Thyroid gland (tissue), 4 donors: ENCODE data around the gene PHEX. TPM values are rescaled to one million over a fixed set of nuclear protein-coding genes. Genes with fewer than 3 reads are reported as not detected.

Experiments used
- DNase-seq, 2 donors: peaks; one replicate each; pipeline ENCODE4 v3.0.0-alpha.2; 2019
- H3K27ac ChIP-seq, 3 donors: fragments of 200-600 bp; sonication (generic); 1 replicate in 2 of 3; 2 replicates in 1 of 3; pipeline ENCODE4 v1.5.1; 2016 to 2019; ENCODE audit warnings: mild to moderate bottlenecking in 1 of 3, moderate library complexity in 1 of 3
- H3K27me3 ChIP-seq: fragments of 200-600 bp; sonication (generic); one replicate; pipeline ENCODE4 v1.5.1; 2019
- H3K36me3 ChIP-seq, 2 donors: fragments of 200-600 bp; sonication (generic); one replicate each; pipeline ENCODE4 v1.5.1; 2016 to 2019
- H3K4me1 ChIP-seq, 2 donors: fragments of 200-600 bp; sonication (generic); one replicate each; pipeline ENCODE4 v1.5.1; 2017 to 2019
- H3K4me3 ChIP-seq, 3 donors: fragments of 200-600 bp; sonication (generic); replicated peaks in 1 of 3; 1 replicate in 2 of 3; 2 replicates in 1 of 3; pipeline ENCODE4 v1.5.1; 2016; ENCODE audit warnings: mild to moderate bottlenecking in 1 of 3
- H3K9me3 ChIP-seq: fragments of 200-600 bp; sonication (generic); one replicate; pipeline ENCODE4 v1.5.1; 2017
- CTCF ChIP-seq, 6 experiments: fragments of 200-600 bp in 3 of 6; fragments of 450-650 bp in 3 of 6; sonication (generic) in 3 of 6; IDR thresholded peaks; one replicate each; pipeline ENCODE4 v1.5.1; 2016 to 2019; ENCODE audit warnings: antibody characterized with exemption in 6 of 6, mild to moderate bottlenecking in 2 of 6, inconsistent platforms in 1 of 6, moderate library complexity in 1 of 6
- POLR2A ChIP-seq, 2 donors: fragments of 450-650 bp; IDR thresholded peaks; one replicate each; pipeline ENCODE4 v1.6.1; 2017; ENCODE audit warnings: antibody characterized with exemption in 2 of 2, mild to moderate bottlenecking in 2 of 2, moderate library complexity in 1 of 2
- WGBS, 2 donors: methylation state at CpG; one replicate each; pipeline ENCODE4 v1.1.5; 2017; 5-methylcytosine and 5-hydroxymethylcytosine counted together
- intact Hi-C: fragments of 100-400 bp; cut with DNase I; formaldehyde crosslinking; loops from one replicate; pipeline ENCODE4 v1.15.1; 2023
- total RNA-seq, 4 donors: library from RNA; depleted of rRNA; stranded (reverse); fragments of >200 nt; gene quantifications; one replicate each; pipeline ENCODE4 v1.2.3, GENCODE V29; 2016

PHEX gene
- total RNA-seq, 4 donors from 2014 or later, result 1.5 to 12.4 (median 5.2) TPM

GRCh38 chrX:22177950-22178515 is 145.9 kb downstream of the PHEX start:
- DNase-seq, result no peak
- TF ChIP-seq CTCF (IDR thresholded peaks at IDR 0.05) (no peak), POLR2A (IDR thresholded peaks at IDR 0.05) (no peak)
- H3K9me3 ChIP-seq, result no peaks in the 10 kb centered on the region
- intact Hi-C loops, result no loop called here
- no peak overlapping the region for H3K4me3 ChIP-seq
- WGBS, 2 donors, result 55 to 68% methylated on average over 7 of the region's 7 CpGs
- H3K36me3 ChIP-seq, result no peaks in the 10 kb centered on the region
- no peak overlapping the region for H3K27ac ChIP-seq
- H3K4me1 ChIP-seq, result no peaks in the 10 kb centered on the region
- no peaks in the 10 kb centered on the region for H3K27me3 ChIP-seq

GRCh38 chrX:22184096-22184495 is 152.0 kb downstream of the PHEX start:
- Histone ChIP-seq H3K27me3 (no peaks in the 10 kb centered on the region), H3K9me3 (no peaks in the 10 kb centered on the region), H3K4me1 (no peaks in the 10 kb centered on the region), H3K4me3 (no peak overlapping the region), H3K27ac (no peak overlapping the region), H3K36me3 (no peaks in the 10 kb centered on the region)
- intact Hi-C loops, result no loop called here
- 70 to 77% methylated on average over 2 of the region's 2 CpGs for WGBS, 2 donors
- no peak for TF ChIP-seq CTCF (IDR thresholded peaks at IDR 0.05)
- TF ChIP-seq POLR2A (IDR thresholded peaks at IDR 0.05), result no peak
- DNase-seq, result no peak

- intact Hi-C loops, result no loop called here
- no peak for DNase-seq
- no peaks in the 10 kb centered on the region for H3K27me3 ChIP-seq
- TF ChIP-seq CTCF (IDR thresholded peaks at IDR 0.05) (no peak), POLR2A (IDR thresholded peaks at IDR 0.05) (no peak)
- no peaks in the 10 kb centered on the region for H3K4me1 ChIP-seq
- H3K9me3 ChIP-seq, result no peaks in the 10 kb centered on the region
- H3K4me3 ChIP-seq, result no peak overlapping the region
- no peak overlapping the region for H3K27ac ChIP-seq
- 81 to 95% methylated on average over 2 of the region's 2 CpGs for WGBS, 2 donors
- H3K36me3 ChIP-seq, result no peaks in the 10 kb centered on the region
Measured at GRCh38 chrX:22186165-22186564, 154.0 kb downstream of the PHEX start.

- peak; percentile 59 to 64 for DNase-seq
- H3K27me3 ChIP-seq, result no peaks in the 10 kb centered on the region
- H3K9me3 ChIP-seq, result no peaks in the 10 kb centered on the region
- H3K27ac ChIP-seq, result no peak overlapping the region
- H3K4me3 ChIP-seq, result no peak overlapping the region
- intact Hi-C loops, result no loop called here
- no peak for TF ChIP-seq POLR2A (IDR thresholded peaks at IDR 0.05)
- peak; percentile 40 to 66 (median 61) for TF ChIP-seq CTCF (IDR thresholded peaks at IDR 0.05)
- H3K4me1 ChIP-seq, result no peaks in the 10 kb centered on the region
- no peaks in the 10 kb centered on the region for H3K36me3 ChIP-seq
- WGBS, 2 donors, result 21 to 24% methylated on average over 12 to 13 of the region's 13 CpGs
Measured at GRCh38 chrX:22192419-22193060, 160.4 kb downstream of the PHEX start.

GRCh38 chrX:22193851-22194659 is 161.9 kb downstream of the PHEX start:
- no peaks in the 10 kb centered on the region for H3K4me1 ChIP-seq
- intact Hi-C loops, result no loop called here
- H3K27me3 ChIP-seq, result no peaks in the 10 kb centered on the region
- 83 to 87% methylated on average over 8 of the region's 8 CpGs for WGBS, 2 donors
- no peak for TF ChIP-seq POLR2A (IDR thresholded peaks at IDR 0.05)
- no peak for TF ChIP-seq CTCF (IDR thresholded peaks at IDR 0.05)
- no peaks in the 10 kb centered on the region for H3K9me3 ChIP-seq
- no peak overlapping the region for H3K4me3 ChIP-seq
- H3K36me3 ChIP-seq, result no peaks in the 10 kb centered on the region
- DNase-seq, result no peak
- no peak overlapping the region for H3K27ac ChIP-seq
